HG02678 (cell line): Measurements from ENCODE around the gene P2RY11.
A peak's percentile ranks its signal among the peaks of the same experiment; 100 is the strongest.

ENCODE experiments used
- ATAC-seq: cut with Tn5 transposase; IDR thresholded peaks from one replicate; pipeline ENCODE4 v1.9.1; 2021; ENCODE audit warnings: mild to moderate bottlenecking, moderate library complexity; ENCODE audit not compliant: unreplicated experiment

P2RY11 gene

GRCh38 chr19:10092648-10093294 is 18.7 kb upstream of the P2RY11 start:
- no peak for ATAC-seq

GRCh38 chr19:10093295-10094186 is 18.0 kb upstream of the P2RY11 start:
- ATAC-seq, result no peak

- ATAC-seq, result no peak
These were observed 15.9 kb upstream of the P2RY11 start for GRCh38 chr19:10095622-10095947.

GRCh38 chr19:10095948-10096614 is 15.4 kb upstream of the P2RY11 start:
- peak; percentile 81 for ATAC-seq

GRCh38 chr19:10096615-10096963 is 14.9 kb upstream of the P2RY11 start:
- no peak for ATAC-seq

GRCh38 chr19:10100163-10100785 is 11.2 kb upstream of the P2RY11 start:
- no peak for ATAC-seq

- ATAC-seq, result no peak
These were observed 8.7 kb upstream of the P2RY11 start for GRCh38 chr19:10102787-10103236.

- ATAC-seq, result no peak
These were observed 7.4 kb upstream of the P2RY11 start for GRCh38 chr19:10104130-10104513.

- ATAC-seq, result no peak
These were observed 6.6 kb upstream of the P2RY11 start for GRCh38 chr19:10104665-10105508.

- ATAC-seq, result peak; percentile 19
These were observed 5.9 kb upstream of the P2RY11 start for GRCh38 chr19:10105509-10106099.

GRCh38 chr19:10106100-10106936 is 5.2 kb upstream of the P2RY11 start, which contains the start of gene PPAN:
Gene PPAN (plus strand): TSS chr19:10106362. CDS start chr19:10106395, 33 bp downstream.
- ATAC-seq, result peak; percentile 60

GRCh38 chr19:10107254-10107653 is 4.2 kb upstream of the P2RY11 start:
- no peak for ATAC-seq

GRCh38 chr19:10107817-10108367 is 3.6 kb upstream of the P2RY11 start:
- no peak for ATAC-seq

- no peak for ATAC-seq
These were observed 2.0 kb upstream of the P2RY11 start for GRCh38 chr19:10109528-10109927.

GRCh38 chr19:10110076-10110971 is 1.2 kb upstream of the P2RY11 start:
- no peak for ATAC-seq

- ATAC-seq, result no peak
These were observed 548 bp upstream of the P2RY11 start for GRCh38 chr19:10110972-10111317.

GRCh38 chr19:10112037-10112761 is 706 bp downstream of the P2RY11 start:
- ATAC-seq, result no peak
